Activated CD8-positive, alpha-beta T cell treated with anti-CD3 and anti-CD28 coated beads for 36 hours (primary cell): ENCODE results near the gene ATP1A1. TPM values are rescaled to one million over a fixed set of nuclear protein-coding genes. Genes with fewer than 3 reads are reported as not detected.

Source experiments
- ATAC-seq: fragments of 200-7000 bp; cut with Tn5 transposase; one replicate; pipeline ENCODE4 v1.10.0; 2021; ENCODE audit warnings: mild to moderate bottlenecking, moderate library complexity
- CTCF ChIA-PET: fragments of 350-600 bp; sonication (Branson Sonifier 250); formaldehyde crosslinking; loops from one replicate; lab custom pipeline; 2021; ENCODE audit warnings: antibody characterized with exemption; lab: Charles Lee
- POLR2A ChIA-PET: fragments of 350-600 bp; sonication (Branson Sonifier 250); formaldehyde crosslinking; loops from one replicate; lab custom pipeline; 2021; ENCODE audit warnings: antibody characterized with exemption; lab: Charles Lee
- DNase-seq: peaks from one replicate; pipeline ENCODE4 v3.0.0-alpha.2; 2020
- H3K27ac Mint-ChIP-seq: one replicate; pipeline ENCODE4 v1.8.0; 2021; ENCODE audit warnings: mild to moderate bottlenecking, mixed read lengths
- H3K27me3 Mint-ChIP-seq: one replicate; pipeline ENCODE4 v1.8.0; 2021; ENCODE audit warnings: mixed read lengths
- H3K36me3 Mint-ChIP-seq: one replicate; pipeline ENCODE4 v1.8.0; 2021; ENCODE audit warnings: low read depth, mixed read lengths
- H3K4me1 Mint-ChIP-seq: one replicate; pipeline ENCODE4 v1.8.0; 2021; ENCODE audit warnings: low read depth, mixed read lengths
- H3K4me3 Mint-ChIP-seq: one replicate; pipeline ENCODE4 v1.8.0; 2021; ENCODE audit warnings: mild to moderate bottlenecking, moderate library complexity, mixed read lengths
- H3K9me3 Mint-ChIP-seq: one replicate; pipeline ENCODE4 v1.8.0; 2021; ENCODE audit warnings: mixed read lengths
- intact Hi-C: fragments of 100-400 bp; cut with micrococcal nuclease; formaldehyde crosslinking; loops from one replicate; pipeline ENCODE4 v1.10.0; 2022
- total RNA-seq, 2 experiments: library from RNA; stranded (reverse); gene quantifications; one replicate each; pipeline ENCODE4 v1.2.3, GENCODE V29; 2021
- TF ChIP-seq, protein P1 (sequence below): fragments of 200-600 bp; IDR thresholded peaks from one replicate; pipeline ENCODE4 v1.8.0; 2022; ENCODE audit warnings: antibody characterized with exemption, mild to moderate bottlenecking

ATP1A1 gene
- total RNA-seq, 2 experiments from 2014 or later: 201 to 202 TPM

DNA sequence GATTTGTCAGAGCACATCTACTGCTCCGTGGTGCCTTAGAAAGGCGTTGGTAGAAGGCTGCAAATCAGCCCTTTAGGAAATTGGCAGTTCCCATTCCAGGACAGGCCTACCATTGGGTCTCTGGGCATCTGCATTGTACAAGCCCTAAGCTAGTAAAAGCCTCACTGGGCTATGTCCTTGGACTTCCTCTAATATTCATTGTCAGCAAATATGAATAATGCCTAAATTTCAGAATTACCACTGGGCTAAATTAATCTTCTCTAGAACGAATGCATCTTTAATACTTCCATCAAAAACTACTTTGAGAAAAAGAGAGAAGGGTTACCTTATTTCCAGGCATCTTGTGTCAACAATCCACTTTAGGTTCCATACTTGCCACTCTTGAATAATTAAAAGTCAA, 41.5 kb upstream of the ATP1A1 start:
- H3K4me3 Mint-ChIP-seq: no peak overlapping the region
- H3K27me3 Mint-ChIP-seq: no peaks in the 10 kb centered on the region
- TF ChIP-seq, protein P1, sequence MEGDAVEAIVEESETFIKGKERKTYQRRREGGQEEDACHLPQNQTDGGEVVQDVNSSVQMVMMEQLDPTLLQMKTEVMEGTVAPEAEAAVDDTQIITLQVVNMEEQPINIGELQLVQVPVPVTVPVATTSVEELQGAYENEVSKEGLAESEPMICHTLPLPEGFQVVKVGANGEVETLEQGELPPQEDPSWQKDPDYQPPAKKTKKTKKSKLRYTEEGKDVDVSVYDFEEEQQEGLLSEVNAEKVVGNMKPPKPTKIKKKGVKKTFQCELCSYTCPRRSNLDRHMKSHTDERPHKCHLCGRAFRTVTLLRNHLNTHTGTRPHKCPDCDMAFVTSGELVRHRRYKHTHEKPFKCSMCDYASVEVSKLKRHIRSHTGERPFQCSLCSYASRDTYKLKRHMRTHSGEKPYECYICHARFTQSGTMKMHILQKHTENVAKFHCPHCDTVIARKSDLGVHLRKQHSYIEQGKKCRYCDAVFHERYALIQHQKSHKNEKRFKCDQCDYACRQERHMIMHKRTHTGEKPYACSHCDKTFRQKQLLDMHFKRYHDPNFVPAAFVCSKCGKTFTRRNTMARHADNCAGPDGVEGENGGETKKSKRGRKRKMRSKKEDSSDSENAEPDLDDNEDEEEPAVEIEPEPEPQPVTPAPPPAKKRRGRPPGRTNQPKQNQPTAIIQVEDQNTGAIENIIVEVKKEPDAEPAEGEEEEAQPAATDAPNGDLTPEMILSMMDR: no peak
- intact Hi-C loops: no loop called here
- H3K4me1 Mint-ChIP-seq: peaks cover 25% of the 10 kb centered on the region
- DNase-seq: no peak
- no peak overlapping the region for H3K27ac Mint-ChIP-seq
- ChIA-PET CTCF (interaction anchor here (1.2 to 1.4 kb wide), 2 partner anchors 181 to 192 kb away, joined by 3 to 4 read pairs; no protein-coding TSS in a partner anchor), POLR2A (no interaction called here)
- H3K36me3 Mint-ChIP-seq: no peaks in the 10 kb centered on the region
- no peak for ATAC-seq
- H3K9me3 Mint-ChIP-seq: no peaks in the 10 kb centered on the region

DNA sequence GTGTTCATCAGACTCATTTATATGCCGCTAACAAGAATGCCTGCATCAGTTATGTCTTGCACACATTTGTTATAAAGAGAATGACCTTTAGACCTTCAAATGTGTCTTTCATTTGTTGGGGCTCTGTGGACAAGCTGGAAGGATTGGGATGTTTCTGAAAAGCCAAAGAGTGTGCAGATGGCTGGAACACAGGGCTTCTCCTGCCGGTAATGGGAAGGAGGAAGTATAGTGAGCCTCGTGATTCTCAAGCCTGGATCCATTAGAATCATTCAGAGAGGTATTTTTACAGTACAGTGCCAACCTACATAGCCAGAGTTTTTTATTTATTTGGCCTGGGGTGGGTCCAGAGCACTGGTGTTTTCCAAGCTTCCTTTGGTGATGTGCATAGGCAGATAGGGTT, 40.6 kb upstream of the ATP1A1 start:
- DNase-seq (no peak), ATAC-seq (no peak)
- ChIA-PET CTCF (no interaction called here), POLR2A (interaction anchor here (0.6 kb wide), 1 partner anchor 21 kb away, joined by 3 read pairs; no protein-coding TSS in a partner anchor)
- Mint-ChIP-seq H3K4me1 (peaks cover 18% of the 10 kb centered on the region), H3K36me3 (no peaks in the 10 kb centered on the region), H3K27me3 (no peaks in the 10 kb centered on the region), H3K9me3 (no peaks in the 10 kb centered on the region), H3K4me3 (no peak overlapping the region), H3K27ac (no peak overlapping the region)
- TF ChIP-seq, protein P1: no peak
- intact Hi-C loops: no loop called here

DNA sequence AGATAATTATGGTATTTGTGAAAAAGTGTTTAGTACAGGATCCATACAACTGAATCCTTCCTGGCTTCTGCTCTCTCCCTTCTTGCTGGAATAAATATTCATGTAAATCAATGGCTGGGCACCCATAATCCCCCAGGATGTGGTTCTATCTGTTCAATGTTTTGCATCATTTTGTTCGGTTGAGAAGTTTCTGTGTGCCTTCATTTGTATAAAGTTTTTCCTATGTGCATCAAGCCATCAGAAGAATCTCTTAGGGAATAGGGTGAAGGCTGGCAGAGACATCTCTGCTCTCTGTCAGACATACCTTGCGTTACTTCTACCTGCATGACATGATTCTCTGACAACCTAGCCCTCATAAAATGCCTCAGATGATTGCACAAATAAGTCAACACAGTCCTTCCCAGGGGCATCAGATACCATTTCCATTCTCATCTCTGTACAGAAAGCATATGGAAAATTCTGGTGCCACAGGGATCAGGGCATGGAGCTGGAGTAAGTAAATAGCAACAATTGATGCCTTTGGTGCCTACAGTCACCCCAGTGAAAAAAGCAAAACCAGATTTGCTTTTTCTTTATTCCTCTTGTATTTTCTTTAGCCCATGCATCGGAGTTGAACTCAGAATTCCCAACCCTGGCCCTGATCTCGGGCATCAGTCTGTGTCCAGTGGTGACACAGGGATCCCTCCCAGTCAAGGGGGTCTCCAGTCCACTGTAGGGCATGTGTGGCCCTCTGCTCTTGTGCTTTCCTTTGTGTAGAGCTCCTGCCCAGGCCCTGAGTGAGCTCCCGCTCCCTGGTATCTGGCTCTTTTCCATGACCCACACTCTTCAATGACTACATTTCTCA, 39.7 kb upstream of the ATP1A1 start:
- TF ChIP-seq, protein P1: no peak
- no peak overlapping the region for H3K27ac Mint-ChIP-seq
- DNase-seq (no peak), ATAC-seq (no peak)
- no peaks in the 10 kb centered on the region for H3K36me3 Mint-ChIP-seq
- ChIA-PET POLR2A (interaction anchor here (0.9 kb wide), 1 partner anchor 8 kb away, joined by 3 read pairs; no protein-coding TSS in a partner anchor), CTCF (no interaction called here)
- no peaks in the 10 kb centered on the region for H3K27me3 Mint-ChIP-seq
- intact Hi-C loops: no loop called here
- H3K4me1 Mint-ChIP-seq: peaks cover 15% of the 10 kb centered on the region
- no peak overlapping the region for H3K4me3 Mint-ChIP-seq
- no peaks in the 10 kb centered on the region for H3K9me3 Mint-ChIP-seq

DNA sequence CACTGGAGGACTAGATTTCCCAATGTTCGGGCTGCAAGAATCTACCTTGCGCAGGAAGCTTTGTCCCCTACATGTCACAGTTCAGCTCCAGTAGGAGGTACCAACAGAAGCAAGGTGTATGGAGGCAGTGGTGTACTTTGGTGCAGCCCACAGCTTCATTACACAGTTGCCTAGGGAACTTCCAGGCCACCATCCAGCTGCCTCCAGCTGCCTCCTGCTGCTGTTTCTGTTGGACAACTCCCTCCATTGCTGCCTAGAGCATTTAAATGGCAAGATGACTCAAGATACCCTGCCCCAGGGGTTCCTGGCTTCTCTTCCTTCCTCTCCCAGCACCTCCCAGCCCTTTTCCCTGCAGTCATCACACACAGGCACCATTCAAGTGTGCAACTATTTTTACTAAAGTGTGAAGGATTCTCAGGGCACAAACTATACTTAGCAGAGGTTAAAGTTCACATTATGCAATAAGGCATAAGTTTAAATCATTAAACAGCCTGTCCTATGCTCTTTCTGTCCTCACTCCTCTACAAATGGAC, 39.0 kb upstream of the ATP1A1 start:
- TF ChIP-seq, protein P1: no peak
- intact Hi-C loops: no loop called here

More for the DNA sequence above, 39.0 kb upstream of the ATP1A1 start:
- peaks cover 12% of the 10 kb centered on the region for H3K4me1 Mint-ChIP-seq
- no peaks in the 10 kb centered on the region for H3K9me3 Mint-ChIP-seq
- H3K36me3 Mint-ChIP-seq: no peaks in the 10 kb centered on the region
- DNase-seq (no peak), ATAC-seq (no peak)
- H3K27ac Mint-ChIP-seq: no peak overlapping the region
- no peak overlapping the region for H3K4me3 Mint-ChIP-seq
- CTCF ChIA-PET: interaction anchor here (1.0 to 1.2 kb wide), 3 partner anchors 7 to 17 kb away, joined by 3 to 5 read pairs (median 4); no protein-coding TSS in a partner anchor
- POLR2A ChIA-PET: interaction anchor here (0.9 kb wide), 1 partner anchor 9 kb away, joined by 3 read pairs; no protein-coding TSS in a partner anchor
- H3K27me3 Mint-ChIP-seq: no peaks in the 10 kb centered on the region
